ENCODE results near the gene TAF1.
"Not testable (repeated sequence)": the region's sequence is repeated elsewhere in the genome, so short reads cannot be mapped to it uniquely, and the experiment has no call there.

The TAF1 gene

GRCh38 chrX:71365875-71366673 lies at the start of gene TAF1:
TSS of gene TAF1 (plus strand) at chrX:71366357. CDS start at chrX:71366375, 18 bp downstream.
- peak; percentile 95 for DNase-seq

GRCh38 chrX:71316959-71317358 lies 49.2 kb upstream of the TAF1 start:
- not testable (repeated sequence) for DNase-seq

GRCh38 chrX:71320126-71320525 lies 46.0 kb upstream of the TAF1 start:
- DNase-seq = no peak

GRCh38 chrX:71321731-71322130 lies 44.4 kb upstream of the TAF1 start:
- DNase-seq = no peak

- not testable (repeated sequence) for DNase-seq
These were observed 41.7 kb upstream of the TAF1 start for GRCh38 chrX:71324452-71324851.

- no peak for DNase-seq
These were observed 39.8 kb upstream of the TAF1 start for GRCh38 chrX:71326394-71326793.

GRCh38 chrX:71349151-71349665 lies 16.9 kb upstream of the TAF1 start:
- not testable (repeated sequence) for DNase-seq

GRCh38 chrX:71349867-71350266 lies 16.3 kb upstream of the TAF1 start:
- DNase-seq = not testable (repeated sequence)

GRCh38 chrX:71352439-71352838 lies 13.7 kb upstream of the TAF1 start:
- DNase-seq = not testable (repeated sequence)

- no peak for DNase-seq
These were observed 1.9 kb upstream of the TAF1 start for GRCh38 chrX:71364221-71364620.

GRCh38 chrX:71365356-71365874 lies 742 bp upstream of the TAF1 start:
- DNase-seq = no peak

- no peak for DNase-seq
These were observed 608 bp downstream of the TAF1 start for GRCh38 chrX:71366674-71367256.

GRCh38 chrX:71367396-71367795 lies 1.2 kb downstream of the TAF1 start:
- DNase-seq = no peak

GRCh38 chrX:71372388-71372787 lies 6.2 kb downstream of the TAF1 start:
- DNase-seq = no peak

- DNase-seq = no peak
These were observed 12.6 kb downstream of the TAF1 start for GRCh38 chrX:71378732-71379131.

- DNase-seq = not testable (repeated sequence)
These were observed 25.6 kb downstream of the TAF1 start for GRCh38 chrX:71391725-71392124.

- no peak for DNase-seq
These were observed 27.8 kb downstream of the TAF1 start for GRCh38 chrX:71393919-71394318.

GRCh38 chrX:71396576-71396975 lies 30.4 kb downstream of the TAF1 start:
- DNase-seq = no peak

- no peak for DNase-seq
These were observed 34.6 kb downstream of the TAF1 start for GRCh38 chrX:71400710-71401109.

GRCh38 chrX:71416260-71416659 lies 50.1 kb downstream of the TAF1 start:
- DNase-seq = not testable (repeated sequence)

- DNase-seq = no peak
These were observed 54.5 kb downstream of the TAF1 start for GRCh38 chrX:71420686-71421085.

- no peak for DNase-seq
These were observed 66.6 kb downstream of the TAF1 start for GRCh38 chrX:71432733-71433132.

- DNase-seq = no peak
These were observed 72.6 kb downstream of the TAF1 start for GRCh38 chrX:71438750-71439149.

- no peak for DNase-seq
These were observed 73.3 kb downstream of the TAF1 start for GRCh38 chrX:71439420-71439819.
